Skeletal muscle satellite cell (primary cell): ENCODE measurements around the gene RBM33.

Experiments
- H3K27me3 ChIP-seq: 2 replicates; pipeline ENCODE4 v1.7.0; 2013; ENCODE audit warnings: low read length; ENCODE audit not compliant: control insufficient read depth, insufficient read depth
- H3K36me3 ChIP-seq: 2 replicates; pipeline ENCODE4 v1.7.0; 2013; ENCODE audit warnings: mild to moderate bottlenecking, control low read depth, low read length; ENCODE audit not compliant: insufficient read depth
- H3K4me1 ChIP-seq: 2 replicates; pipeline ENCODE4 v1.7.0; 2013; ENCODE audit warnings: low read length; ENCODE audit not compliant: control insufficient read depth, insufficient read depth
- H3K4me2 ChIP-seq: 2 replicates; pipeline ENCODE4 v1.7.0; 2013; ENCODE audit warnings: mild to moderate bottlenecking, low read length
- H3K4me3 ChIP-seq: 2 replicates; pipeline ENCODE4 v1.7.0; 2013; ENCODE audit warnings: low read length
- H3K9ac ChIP-seq: 2 replicates; pipeline ENCODE4 v1.7.0; 2013; ENCODE audit warnings: mild to moderate bottlenecking, low read depth, low read length, moderate library complexity
- H3K9me3 ChIP-seq: replicated peaks from 2 replicates; pipeline ENCODE4 v1.7.0; 2013; ENCODE audit warnings: mild to moderate bottlenecking, control low read depth, low read length

The RBM33 gene

DNA sequence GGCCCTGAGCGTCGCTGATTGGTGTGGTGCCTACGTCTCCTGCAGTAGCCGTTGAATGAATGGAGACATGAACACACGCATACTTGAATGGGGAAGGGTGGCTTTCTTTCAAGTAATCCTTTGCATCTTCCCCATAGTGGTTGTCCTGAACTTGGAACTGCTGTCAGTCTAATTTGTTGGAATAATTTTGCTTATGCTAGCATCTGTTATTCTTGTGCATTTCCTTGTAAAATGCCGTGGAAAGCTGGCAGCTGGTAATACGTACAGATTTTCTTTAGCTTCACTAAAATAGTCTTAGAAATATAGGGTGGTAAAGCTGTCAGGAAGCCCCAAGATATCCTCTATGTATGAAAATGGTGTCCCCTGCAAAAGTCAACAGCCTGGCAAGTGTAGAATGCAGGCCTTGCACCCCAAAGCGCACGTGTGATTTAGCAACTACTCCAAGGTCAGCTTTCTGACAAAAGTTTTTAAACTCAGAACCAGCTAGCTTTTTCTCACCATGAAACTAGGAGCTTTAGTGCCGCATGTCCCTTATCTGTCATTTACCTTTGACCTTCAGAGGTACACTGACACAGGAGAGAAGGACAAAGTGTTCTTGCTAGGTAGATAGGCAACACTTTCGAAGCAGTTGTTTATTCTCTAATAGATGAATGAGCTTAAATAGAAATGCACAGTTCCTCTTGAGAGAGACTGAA, 70.8 kb downstream of the RBM33 start:
- Histone ChIP-seq H3K4me2 (no peak overlapping the region), H3K4me1 (no peaks in the 10 kb centered on the region), H3K36me3 (peaks cover 23% of the 10 kb centered on the region), H3K9ac (no peak overlapping the region), H3K27me3 (no peaks in the 10 kb centered on the region), H3K9me3 (no peaks in the 10 kb centered on the region), H3K4me3 (no peak overlapping the region)

DNA sequence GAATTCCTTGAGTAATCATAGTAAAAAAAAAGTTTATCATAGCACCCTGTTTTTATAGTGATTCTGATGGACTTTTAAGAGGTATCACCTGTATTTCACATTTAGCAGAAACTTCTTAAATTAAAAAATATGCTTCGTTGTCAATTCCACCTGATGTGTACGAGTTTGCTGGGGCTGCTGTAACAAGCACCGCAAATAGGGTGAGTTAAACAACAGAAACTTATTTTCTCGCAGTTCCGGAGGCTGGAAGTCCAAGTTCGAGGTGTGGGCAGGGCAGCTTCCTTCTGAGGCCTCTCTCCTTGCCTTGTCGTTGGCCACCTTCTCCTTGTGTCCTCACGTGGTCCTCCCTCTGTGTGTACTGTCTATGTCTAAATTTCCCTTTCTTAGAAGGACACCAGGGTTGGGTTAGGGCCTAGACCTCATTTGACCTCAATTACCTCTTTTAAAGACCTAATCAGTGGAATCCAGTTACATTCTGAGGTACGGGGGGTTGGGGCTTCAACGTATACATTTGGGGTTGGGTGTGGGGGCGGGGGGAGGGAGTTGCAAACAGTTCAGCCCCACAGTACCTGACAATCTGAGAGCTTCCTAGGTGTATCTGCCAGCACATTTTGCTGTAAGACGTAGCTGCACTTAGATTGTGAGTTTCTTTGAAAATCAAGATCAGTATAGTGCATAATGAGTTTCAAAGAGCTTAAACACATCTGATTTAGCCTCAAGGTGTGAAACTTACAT, 72.7 kb downstream of the RBM33 start:
- H3K4me2 ChIP-seq: no peak overlapping the region

DNA sequence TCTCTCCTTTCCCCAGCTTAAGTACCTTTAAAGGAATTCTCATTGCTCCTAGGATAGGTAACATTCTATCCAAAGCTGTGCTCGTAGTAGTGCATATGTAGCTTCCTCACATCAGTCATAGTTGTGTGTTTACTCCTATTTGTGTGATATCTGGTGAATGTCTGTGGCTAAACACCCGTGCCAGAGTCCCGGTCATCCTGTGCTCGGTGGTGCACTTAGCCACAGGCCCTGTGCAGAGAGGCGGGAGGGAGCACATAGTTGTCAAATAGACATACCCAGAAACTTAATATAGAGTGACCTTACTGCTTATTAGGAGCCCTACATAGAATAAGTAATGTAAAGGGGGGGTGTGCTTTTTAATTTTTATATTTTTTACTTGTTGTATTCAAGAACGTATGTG, 76.6 kb downstream of the RBM33 start:
- Histone ChIP-seq H3K4me2 (no peak overlapping the region), H3K4me3 (no peak overlapping the region), H3K9me3 (no peaks in the 10 kb centered on the region), H3K9ac (no peak overlapping the region), H3K27me3 (no peaks in the 10 kb centered on the region), H3K36me3 (peaks cover 10% of the 10 kb centered on the region), H3K4me1 (no peaks in the 10 kb centered on the region)

More for the DNA sequence above, 72.7 kb downstream of the RBM33 start:
- no peaks in the 10 kb centered on the region for H3K4me1 ChIP-seq
- H3K27me3 ChIP-seq: no peaks in the 10 kb centered on the region
- H3K36me3 ChIP-seq: peaks cover 9% of the 10 kb centered on the region
- H3K9ac ChIP-seq: no peak overlapping the region
- no peaks in the 10 kb centered on the region for H3K9me3 ChIP-seq
- H3K4me3 ChIP-seq: no peak overlapping the region

DNA sequence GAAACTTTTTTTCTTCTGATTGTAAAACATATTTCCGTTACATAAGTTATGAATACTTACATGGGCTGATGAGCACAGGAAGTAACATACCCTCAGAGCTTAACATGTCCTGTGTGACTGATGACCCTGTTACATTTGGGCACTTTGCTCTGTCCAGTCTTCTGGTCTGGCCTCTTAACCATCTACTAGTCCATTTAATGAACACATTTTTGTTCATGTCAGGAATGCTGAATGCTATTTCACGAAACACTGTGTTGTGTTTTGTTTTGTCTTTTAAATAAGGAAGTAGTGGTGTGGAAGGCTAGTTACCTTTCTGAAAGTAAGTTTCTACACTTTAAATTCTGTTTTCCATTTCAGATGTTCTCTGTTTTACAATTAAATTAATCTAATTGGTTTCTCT, 77.7 kb downstream of the RBM33 start:
- Histone ChIP-seq H3K9me3 (no peaks in the 10 kb centered on the region), H3K4me2 (no peak overlapping the region), H3K4me3 (no peak overlapping the region), H3K4me1 (no peaks in the 10 kb centered on the region), H3K27me3 (no peaks in the 10 kb centered on the region), H3K36me3 (peaks cover 10% of the 10 kb centered on the region), H3K9ac (no peak overlapping the region)

DNA sequence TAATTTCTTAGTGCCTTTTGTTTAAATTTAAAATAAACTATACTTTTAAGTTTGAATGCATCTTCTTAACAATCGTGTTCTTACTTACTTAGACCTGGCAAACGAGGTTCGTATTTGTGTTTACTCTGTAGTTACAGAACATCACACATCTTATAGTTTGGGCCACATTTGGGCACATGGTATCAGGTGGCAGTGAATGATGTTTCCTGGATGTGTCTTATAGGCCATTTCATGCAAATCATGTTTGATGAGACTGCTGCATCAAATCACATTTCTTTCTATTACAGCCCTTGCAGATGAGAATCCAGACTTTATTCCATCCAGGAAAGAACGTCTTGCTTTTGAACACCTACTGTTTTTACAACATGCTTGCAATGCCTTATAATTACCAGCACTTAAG, 78.5 kb downstream of the RBM33 start:
- no peak overlapping the region for H3K4me2 ChIP-seq
- no peaks in the 10 kb centered on the region for H3K27me3 ChIP-seq
- peaks cover 11% of the 10 kb centered on the region for H3K36me3 ChIP-seq
- no peaks in the 10 kb centered on the region for H3K4me1 ChIP-seq
- H3K4me3 ChIP-seq: no peak overlapping the region
- H3K9me3 ChIP-seq: no peaks in the 10 kb centered on the region
- H3K9ac ChIP-seq: no peak overlapping the region

DNA sequence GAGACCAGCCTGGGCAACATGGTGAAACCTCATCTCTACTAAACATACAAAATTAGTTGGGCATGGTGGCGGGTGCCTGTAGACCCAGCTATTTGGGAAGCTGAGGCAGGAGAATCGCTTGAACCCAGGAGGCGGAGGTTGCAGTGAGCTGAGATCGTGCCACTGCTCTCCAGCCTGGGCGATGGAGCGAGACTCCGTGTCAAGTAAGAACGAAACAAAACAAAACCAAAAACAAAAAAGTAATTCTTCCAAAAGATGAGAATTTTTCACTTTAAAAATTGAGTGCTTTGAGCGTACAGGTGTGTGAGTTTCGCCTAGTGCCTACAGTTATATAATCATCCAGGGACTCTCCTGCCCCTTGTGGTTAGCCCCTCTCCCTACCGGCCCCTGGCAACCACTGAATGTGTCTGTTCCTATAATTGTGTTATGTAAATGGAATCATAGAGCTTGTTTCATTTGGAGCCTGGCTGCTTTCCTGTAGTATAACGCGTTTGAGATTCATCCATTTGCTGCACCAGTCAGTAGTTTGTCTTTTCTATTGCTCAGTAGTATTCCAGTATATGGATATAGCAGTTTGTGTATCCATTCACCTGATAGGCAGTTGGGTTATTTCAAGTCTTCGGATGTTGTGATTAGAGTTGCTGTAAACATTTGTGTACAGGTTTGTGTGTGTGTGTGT, 80.0 kb downstream of the RBM33 start:
- Histone ChIP-seq H3K4me2 (no peak overlapping the region), H3K4me3 (no peak overlapping the region), H3K27me3 (no peaks in the 10 kb centered on the region), H3K9me3 (no peaks in the 10 kb centered on the region), H3K4me1 (no peaks in the 10 kb centered on the region), H3K36me3 (peaks cover 16% of the 10 kb centered on the region), H3K9ac (no peak overlapping the region)

DNA sequence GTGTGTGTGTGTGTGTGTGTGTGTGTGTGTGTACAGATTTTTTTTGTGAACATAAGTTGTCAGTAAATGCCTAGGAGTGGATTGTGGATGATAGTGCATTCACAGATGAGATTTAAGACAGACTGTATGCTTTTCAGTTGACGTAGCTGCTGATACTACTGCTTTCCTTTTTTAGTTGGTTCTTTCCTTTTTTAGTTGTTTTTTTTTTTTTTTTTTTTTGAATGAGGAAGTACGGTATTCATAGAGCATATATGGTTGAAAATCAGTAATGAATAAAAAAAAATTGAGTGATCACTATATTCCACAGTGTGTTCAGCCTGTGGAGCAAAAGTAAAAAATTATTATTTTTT, 80.5 kb downstream of the RBM33 start:
- peaks cover 17% of the 10 kb centered on the region for H3K36me3 ChIP-seq
- H3K9ac ChIP-seq: no peak overlapping the region
- no peaks in the 10 kb centered on the region for H3K9me3 ChIP-seq
- no peaks in the 10 kb centered on the region for H3K27me3 ChIP-seq
- no peaks in the 10 kb centered on the region for H3K4me1 ChIP-seq
- H3K4me3 ChIP-seq: no peak overlapping the region
- H3K4me2 ChIP-seq: no peak overlapping the region

DNA sequence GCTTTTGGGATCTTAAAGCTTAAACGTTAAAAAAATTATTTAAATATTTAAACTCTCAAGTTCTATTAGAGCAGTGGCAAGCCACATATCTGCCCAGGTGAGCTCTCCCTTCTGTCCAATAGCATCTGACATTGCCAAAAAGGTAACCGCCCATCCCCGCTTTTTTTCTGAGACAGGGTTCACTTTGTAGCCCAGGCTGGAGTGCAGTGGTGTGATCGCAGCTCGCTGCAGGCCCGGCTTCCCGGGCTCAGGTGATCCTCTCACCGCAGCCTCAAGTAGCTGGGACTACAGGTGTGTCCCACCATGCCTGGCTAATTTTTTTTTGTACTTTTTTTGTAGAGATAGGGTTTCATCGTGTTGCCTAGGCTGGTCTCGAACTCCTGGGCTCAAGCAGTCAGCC, 83.2 kb downstream of the RBM33 start:
- Histone ChIP-seq H3K4me3 (no peak overlapping the region), H3K27me3 (no peaks in the 10 kb centered on the region), H3K4me1 (no peaks in the 10 kb centered on the region), H3K4me2 (no peak overlapping the region), H3K36me3 (peaks cover 34% of the 10 kb centered on the region), H3K9me3 (no peaks in the 10 kb centered on the region), H3K9ac (no peak overlapping the region)

DNA sequence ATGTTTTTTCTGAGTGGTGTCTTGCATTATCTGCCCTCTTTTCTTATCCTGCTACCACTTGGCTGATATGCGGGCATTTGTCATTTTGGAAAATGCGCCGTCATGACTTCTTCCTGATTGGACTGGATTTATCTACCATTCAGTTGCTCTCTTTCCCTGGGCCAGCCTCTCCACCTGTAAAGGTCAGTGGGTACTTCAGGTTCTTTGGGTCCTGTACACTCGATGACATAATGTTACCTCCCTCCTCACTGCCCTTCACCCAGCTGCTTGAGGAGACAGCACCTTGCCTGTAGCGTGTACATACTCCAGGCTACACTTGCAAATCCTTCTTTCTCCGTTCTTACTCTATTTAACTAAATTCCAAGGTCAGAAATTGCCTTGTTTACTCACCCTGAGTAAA, 83.7 kb downstream of the RBM33 start:
- H3K36me3 ChIP-seq: peaks cover 29% of the 10 kb centered on the region

DNA sequence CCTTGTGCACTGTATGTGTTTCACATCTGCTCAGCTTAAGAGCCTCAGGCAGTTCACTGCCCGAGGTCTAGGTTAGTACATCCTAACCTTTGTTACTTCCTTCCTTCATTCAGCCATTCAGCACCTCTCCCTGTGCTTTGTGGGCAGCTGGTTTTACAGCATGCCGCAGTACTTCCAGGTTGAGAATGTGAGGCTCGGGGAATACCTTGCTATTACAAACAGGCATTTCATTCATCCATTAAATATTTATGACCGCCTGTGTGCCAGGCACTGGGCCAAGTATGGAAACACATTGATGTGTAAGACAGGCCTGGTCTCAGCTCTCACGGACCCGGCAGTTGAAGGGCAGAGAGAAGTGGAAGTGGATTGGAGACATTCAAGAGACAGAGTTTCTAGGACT, 85.4 kb downstream of the RBM33 start:
- peaks cover 24% of the 10 kb centered on the region for H3K36me3 ChIP-seq
- no peaks in the 10 kb centered on the region for H3K4me1 ChIP-seq
- H3K4me3 ChIP-seq: no peak overlapping the region
- H3K9ac ChIP-seq: no peak overlapping the region
- H3K27me3 ChIP-seq: no peaks in the 10 kb centered on the region
- H3K9me3 ChIP-seq: no peaks in the 10 kb centered on the region
- no peak overlapping the region for H3K4me2 ChIP-seq

More for the DNA sequence above, 83.7 kb downstream of the RBM33 start:
- Histone ChIP-seq H3K9me3 (no peaks in the 10 kb centered on the region), H3K4me3 (no peak overlapping the region), H3K4me1 (no peaks in the 10 kb centered on the region), H3K27me3 (no peaks in the 10 kb centered on the region), H3K4me2 (no peak overlapping the region), H3K9ac (no peak overlapping the region)

DNA sequence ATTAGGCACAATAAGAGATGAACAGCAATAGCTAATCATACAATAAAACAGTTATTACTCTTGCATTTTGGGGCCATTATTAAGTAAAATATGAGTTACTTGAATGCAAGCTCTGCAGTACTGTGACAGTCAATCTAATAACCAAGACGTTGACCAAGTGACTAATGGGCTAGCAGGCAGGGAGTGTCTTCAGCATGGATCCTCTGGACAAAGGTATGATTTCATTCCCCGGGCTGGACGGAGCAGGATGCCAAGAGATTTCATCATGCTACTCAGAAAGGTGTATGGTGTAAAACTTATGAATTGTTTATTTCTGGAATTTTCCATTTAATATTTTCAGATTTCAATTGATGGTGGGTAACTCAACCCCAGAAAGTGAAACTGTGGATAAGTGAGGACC, 86.9 kb downstream of the RBM33 start:
- Histone ChIP-seq H3K27me3 (no peaks in the 10 kb centered on the region), H3K36me3 (peaks cover 24% of the 10 kb centered on the region), H3K9me3 (no peaks in the 10 kb centered on the region)

More for the DNA sequence above, 86.9 kb downstream of the RBM33 start:
- no peak overlapping the region for H3K9ac ChIP-seq
- H3K4me2 ChIP-seq: no peak overlapping the region
- no peaks in the 10 kb centered on the region for H3K4me1 ChIP-seq
- H3K4me3 ChIP-seq: no peak overlapping the region
